HepG2 (cell line): ENCODE data around the gene PSMC1. TPM values are rescaled to one million over a fixed set of nuclear protein-coding genes. Genes with fewer than 3 reads are reported as not detected.

Source experiments
- DNMT1 ChIP-seq: sonication (generic); formaldehyde crosslinking; IDR thresholded peaks from 2 replicates; pipeline ENCODE4 v1.5.1; 2020; ENCODE audit warnings: mild to moderate bottlenecking, missing genetic modification reagents
- HHEX ChIP-seq: IDR thresholded peaks from 2 replicates; pipeline ENCODE4 v1.6.1; 2016; ENCODE audit warnings: control low read depth
- HMGA1 ChIP-seq: sonication (generic); formaldehyde crosslinking; conservative IDR thresholded peaks from 2 replicates; pipeline ENCODE4 v1.4.0; 2020; ENCODE audit warnings: missing genetic modification reagents
- NAIF1 ChIP-seq: sonication (generic); formaldehyde crosslinking; IDR thresholded peaks from 2 replicates; pipeline ENCODE4 v1.5.0; 2020; ENCODE audit warnings: mild to moderate bottlenecking, missing genetic modification reagents, borderline replicate concordance
- NCOA1 ChIP-seq: sonication (generic); formaldehyde crosslinking; IDR thresholded peaks from 2 replicates; pipeline ENCODE4 v1.9.0; 2021; ENCODE audit warnings: missing genetic modification reagents
- PHF21A ChIP-seq: sonication (generic); formaldehyde crosslinking; IDR thresholded peaks from 2 replicates; pipeline ENCODE4 v1.5.0; 2020; ENCODE audit warnings: mild to moderate bottlenecking, missing genetic modification reagents
- REXO4 ChIP-seq: sonication (generic); formaldehyde crosslinking; IDR thresholded peaks from 2 replicates; pipeline ENCODE4 v1.8.0; 2022; ENCODE audit warnings: missing genetic modification reagents, mild to moderate bottlenecking, borderline replicate concordance
- SP4 ChIP-seq: sonication (generic); formaldehyde crosslinking; IDR thresholded peaks from 2 replicates; pipeline ENCODE4 v1.8.1; 2023; ENCODE audit warnings: mild to moderate bottlenecking, missing genetic modification reagents
- SRY ChIP-seq: sonication (generic); formaldehyde crosslinking; IDR thresholded peaks from 2 replicates; pipeline ENCODE4 v1.8.0; 2022; ENCODE audit warnings: mild to moderate bottlenecking, missing genetic modification reagents
- TAF15 ChIP-seq: fragments of 200-400 bp; formaldehyde crosslinking; IDR thresholded peaks from one replicate; pipeline ENCODE4 v1.6.1; 2018; ENCODE audit warnings: mild to moderate bottlenecking, low read depth, low read length; ENCODE audit not compliant: poor library complexity, severe bottlenecking
- ZBTB7A ChIP-seq: sonication (generic); formaldehyde crosslinking; IDR thresholded peaks from 2 replicates; pipeline ENCODE4 v1.8.0; 2022; ENCODE audit warnings: mild to moderate bottlenecking, missing genetic modification reagents
- ZFY ChIP-seq: sonication (generic); formaldehyde crosslinking; IDR thresholded peaks from 2 replicates; pipeline ENCODE4 v1.4.0; 2020; ENCODE audit warnings: missing genetic modification reagents
- ZNF274 ChIP-seq: sonication (generic); formaldehyde crosslinking; IDR thresholded peaks from 2 replicates; pipeline ENCODE4 v1.5.1; 2020; ENCODE audit warnings: mild to moderate bottlenecking, missing genetic modification reagents
- polyA plus RNA-seq, 8 experiments: library from polyadenylated mRNA; depleted of rRNA in 3 of 8; stranded (reverse) in 7 of 8; unstranded in 1 of 8; fragments of >200 nt; fragmentation: Illumina TruSeq in 4 of 8; extraction: Trizol in 4 of 8; gene quantifications; 2 replicates each; pipeline versions ENCODE4 v1.2.1 to v1.2.3, GENCODE V29; 2011 to 2016; ENCODE audit warnings: low read depth in 4 of 8, missing spikeins in 1 of 8, mixed read lengths in 1 of 8; ENCODE audit not compliant: insufficient read depth in 1 of 8
- total RNA-seq, 5 experiments: library from RNA; depleted of rRNA; stranded (reverse); fragments of >200 nt; fragmentation: Illumina TruSeq; extraction: Trizol; gene quantifications; 2 replicates each; pipeline ENCODE4 v1.2.3, GENCODE V29; 2016; ENCODE audit warnings: low read depth in 1 of 5
- TF ChIP-seq, protein P1 (sequence below): sonication (generic); formaldehyde crosslinking; IDR thresholded peaks from 2 replicates; pipeline ENCODE4 v1.5.0; 2020; ENCODE audit warnings: missing genetic modification reagents
- TF ChIP-seq, protein P2 (sequence below): sonication (generic); formaldehyde crosslinking; IDR thresholded peaks from 2 replicates; pipeline ENCODE4 v1.4.0; 2020; ENCODE audit warnings: mild to moderate bottlenecking, missing genetic modification reagents
- TF ChIP-seq, protein P3 (sequence below): sonication (generic); formaldehyde crosslinking; IDR thresholded peaks from 2 replicates; pipeline ENCODE4 v1.4.0; 2020; ENCODE audit warnings: mild to moderate bottlenecking, missing genetic modification reagents
- TF ChIP-seq, protein P4 (sequence below): sonication (generic); formaldehyde crosslinking; IDR thresholded peaks from 2 replicates; pipeline ENCODE4 v1.4.0; 2020; ENCODE audit warnings: mild to moderate bottlenecking, missing genetic modification reagents, borderline replicate concordance

PSMC1 gene
- total and polyA plus RNA-seq, 2 of the 13 experiments (the other 11 are each of a cell fraction or from before 2014, with no cell fraction given), result 48.6 to 167 TPM

DNA sequence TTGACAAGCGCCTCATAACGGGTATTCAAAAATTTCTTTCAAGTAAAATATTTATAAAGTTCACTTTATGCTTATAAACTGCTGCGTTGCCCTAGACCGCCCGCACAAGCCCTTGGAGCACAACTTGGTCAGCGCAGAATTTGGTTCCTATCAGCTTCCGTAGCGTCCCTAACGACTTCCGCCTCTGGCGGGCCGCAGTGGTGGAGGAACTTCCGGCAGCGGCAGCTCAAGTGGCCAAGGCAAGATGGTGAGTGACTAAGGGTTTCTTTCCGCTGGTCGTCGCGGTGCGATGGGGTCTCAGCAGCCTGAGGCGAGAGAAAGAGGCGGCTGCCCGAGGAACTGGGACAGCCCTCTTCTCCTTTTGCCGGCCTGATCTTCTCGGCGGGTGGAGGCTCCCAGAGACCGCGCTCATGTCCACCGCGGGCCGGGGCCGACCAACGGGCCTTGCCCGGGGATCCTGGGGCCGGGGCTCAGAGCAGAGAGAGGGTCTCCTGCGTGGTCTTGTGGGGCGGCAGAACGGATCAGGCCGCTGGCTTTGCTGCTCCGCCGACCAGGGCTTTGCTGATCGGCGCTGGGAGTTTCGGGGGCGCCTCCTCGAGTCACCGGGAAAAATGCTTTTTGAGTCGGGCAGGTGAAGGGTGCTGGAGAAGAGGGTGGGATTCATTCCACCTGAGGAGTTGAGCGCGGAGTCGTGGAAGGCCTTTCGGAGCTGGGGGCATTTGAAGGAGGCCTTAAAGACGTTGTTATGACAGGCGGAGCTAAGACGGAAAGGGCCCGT lies at the start of gene PSMC1 (continued):
- TF ChIP-seq, protein P1, sequence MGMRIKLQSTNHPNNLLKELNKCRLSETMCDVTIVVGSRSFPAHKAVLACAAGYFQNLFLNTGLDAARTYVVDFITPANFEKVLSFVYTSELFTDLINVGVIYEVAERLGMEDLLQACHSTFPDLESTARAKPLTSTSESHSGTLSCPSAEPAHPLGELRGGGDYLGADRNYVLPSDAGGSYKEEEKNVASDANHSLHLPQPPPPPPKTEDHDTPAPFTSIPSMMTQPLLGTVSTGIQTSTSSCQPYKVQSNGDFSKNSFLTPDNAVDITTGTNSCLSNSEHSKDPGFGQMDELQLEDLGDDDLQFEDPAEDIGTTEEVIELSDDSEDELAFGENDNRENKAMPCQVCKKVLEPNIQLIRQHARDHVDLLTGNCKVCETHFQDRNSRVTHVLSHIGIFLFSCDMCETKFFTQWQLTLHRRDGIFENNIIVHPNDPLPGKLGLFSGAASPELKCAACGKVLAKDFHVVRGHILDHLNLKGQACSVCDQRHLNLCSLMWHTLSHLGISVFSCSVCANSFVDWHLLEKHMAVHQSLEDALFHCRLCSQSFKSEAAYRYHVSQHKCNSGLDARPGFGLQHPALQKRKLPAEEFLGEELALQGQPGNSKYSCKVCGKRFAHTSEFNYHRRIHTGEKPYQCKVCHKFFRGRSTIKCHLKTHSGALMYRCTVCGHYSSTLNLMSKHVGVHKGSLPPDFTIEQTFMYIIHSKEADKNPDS, result no peak
- peak; percentile 95 for TF ChIP-seq ZFY (CRISPR knock-in tag)
- TF ChIP-seq, protein P2, sequence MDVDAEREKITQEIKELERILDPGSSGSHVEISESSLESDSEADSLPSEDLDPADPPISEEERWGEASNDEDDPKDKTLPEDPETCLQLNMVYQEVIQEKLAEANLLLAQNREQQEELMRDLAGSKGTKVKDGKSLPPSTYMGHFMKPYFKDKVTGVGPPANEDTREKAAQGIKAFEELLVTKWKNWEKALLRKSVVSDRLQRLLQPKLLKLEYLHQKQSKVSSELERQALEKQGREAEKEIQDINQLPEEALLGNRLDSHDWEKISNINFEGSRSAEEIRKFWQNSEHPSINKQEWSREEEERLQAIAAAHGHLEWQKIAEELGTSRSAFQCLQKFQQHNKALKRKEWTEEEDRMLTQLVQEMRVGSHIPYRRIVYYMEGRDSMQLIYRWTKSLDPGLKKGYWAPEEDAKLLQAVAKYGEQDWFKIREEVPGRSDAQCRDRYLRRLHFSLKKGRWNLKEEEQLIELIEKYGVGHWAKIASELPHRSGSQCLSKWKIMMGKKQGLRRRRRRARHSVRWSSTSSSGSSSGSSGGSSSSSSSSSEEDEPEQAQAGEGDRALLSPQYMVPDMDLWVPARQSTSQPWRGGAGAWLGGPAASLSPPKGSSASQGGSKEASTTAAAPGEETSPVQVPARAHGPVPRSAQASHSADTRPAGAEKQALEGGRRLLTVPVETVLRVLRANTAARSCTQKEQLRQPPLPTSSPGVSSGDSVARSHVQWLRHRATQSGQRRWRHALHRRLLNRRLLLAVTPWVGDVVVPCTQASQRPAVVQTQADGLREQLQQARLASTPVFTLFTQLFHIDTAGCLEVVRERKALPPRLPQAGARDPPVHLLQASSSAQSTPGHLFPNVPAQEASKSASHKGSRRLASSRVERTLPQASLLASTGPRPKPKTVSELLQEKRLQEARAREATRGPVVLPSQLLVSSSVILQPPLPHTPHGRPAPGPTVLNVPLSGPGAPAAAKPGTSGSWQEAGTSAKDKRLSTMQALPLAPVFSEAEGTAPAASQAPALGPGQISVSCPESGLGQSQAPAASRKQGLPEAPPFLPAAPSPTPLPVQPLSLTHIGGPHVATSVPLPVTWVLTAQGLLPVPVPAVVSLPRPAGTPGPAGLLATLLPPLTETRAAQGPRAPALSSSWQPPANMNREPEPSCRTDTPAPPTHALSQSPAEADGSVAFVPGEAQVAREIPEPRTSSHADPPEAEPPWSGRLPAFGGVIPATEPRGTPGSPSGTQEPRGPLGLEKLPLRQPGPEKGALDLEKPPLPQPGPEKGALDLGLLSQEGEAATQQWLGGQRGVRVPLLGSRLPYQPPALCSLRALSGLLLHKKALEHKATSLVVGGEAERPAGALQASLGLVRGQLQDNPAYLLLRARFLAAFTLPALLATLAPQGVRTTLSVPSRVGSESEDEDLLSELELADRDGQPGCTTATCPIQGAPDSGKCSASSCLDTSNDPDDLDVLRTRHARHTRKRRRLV, result no peak
- TF ChIP-seq SRY (CRISPR knock-in tag), result no peak
- peak; percentile 50; the same call in 1 of the 2 replicates for TF ChIP-seq SP4 (CRISPR knock-in tag)
- TF ChIP-seq ZNF274, result peak; percentile 92
- peak; percentile 60; the same call in 1 of the 2 replicates for TF ChIP-seq ZBTB7A
- no peak for TF ChIP-seq HMGA1 (CRISPR knock-in tag)
- TF ChIP-seq REXO4 (CRISPR knock-in tag), result no peak
- no peak for TF ChIP-seq TAF15
- TF ChIP-seq, protein P3, sequence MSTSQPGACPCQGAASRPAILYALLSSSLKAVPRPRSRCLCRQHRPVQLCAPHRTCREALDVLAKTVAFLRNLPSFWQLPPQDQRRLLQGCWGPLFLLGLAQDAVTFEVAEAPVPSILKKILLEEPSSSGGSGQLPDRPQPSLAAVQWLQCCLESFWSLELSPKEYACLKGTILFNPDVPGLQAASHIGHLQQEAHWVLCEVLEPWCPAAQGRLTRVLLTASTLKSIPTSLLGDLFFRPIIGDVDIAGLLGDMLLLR (CRISPR knock-in tag), result no peak
- TF ChIP-seq PHF21A (CRISPR knock-in tag), result no peak
- TF ChIP-seq NAIF1 (CRISPR knock-in tag), result no peak
- no peak for TF ChIP-seq HHEX (CRISPR knock-in tag)
- TF ChIP-seq, protein P4, sequence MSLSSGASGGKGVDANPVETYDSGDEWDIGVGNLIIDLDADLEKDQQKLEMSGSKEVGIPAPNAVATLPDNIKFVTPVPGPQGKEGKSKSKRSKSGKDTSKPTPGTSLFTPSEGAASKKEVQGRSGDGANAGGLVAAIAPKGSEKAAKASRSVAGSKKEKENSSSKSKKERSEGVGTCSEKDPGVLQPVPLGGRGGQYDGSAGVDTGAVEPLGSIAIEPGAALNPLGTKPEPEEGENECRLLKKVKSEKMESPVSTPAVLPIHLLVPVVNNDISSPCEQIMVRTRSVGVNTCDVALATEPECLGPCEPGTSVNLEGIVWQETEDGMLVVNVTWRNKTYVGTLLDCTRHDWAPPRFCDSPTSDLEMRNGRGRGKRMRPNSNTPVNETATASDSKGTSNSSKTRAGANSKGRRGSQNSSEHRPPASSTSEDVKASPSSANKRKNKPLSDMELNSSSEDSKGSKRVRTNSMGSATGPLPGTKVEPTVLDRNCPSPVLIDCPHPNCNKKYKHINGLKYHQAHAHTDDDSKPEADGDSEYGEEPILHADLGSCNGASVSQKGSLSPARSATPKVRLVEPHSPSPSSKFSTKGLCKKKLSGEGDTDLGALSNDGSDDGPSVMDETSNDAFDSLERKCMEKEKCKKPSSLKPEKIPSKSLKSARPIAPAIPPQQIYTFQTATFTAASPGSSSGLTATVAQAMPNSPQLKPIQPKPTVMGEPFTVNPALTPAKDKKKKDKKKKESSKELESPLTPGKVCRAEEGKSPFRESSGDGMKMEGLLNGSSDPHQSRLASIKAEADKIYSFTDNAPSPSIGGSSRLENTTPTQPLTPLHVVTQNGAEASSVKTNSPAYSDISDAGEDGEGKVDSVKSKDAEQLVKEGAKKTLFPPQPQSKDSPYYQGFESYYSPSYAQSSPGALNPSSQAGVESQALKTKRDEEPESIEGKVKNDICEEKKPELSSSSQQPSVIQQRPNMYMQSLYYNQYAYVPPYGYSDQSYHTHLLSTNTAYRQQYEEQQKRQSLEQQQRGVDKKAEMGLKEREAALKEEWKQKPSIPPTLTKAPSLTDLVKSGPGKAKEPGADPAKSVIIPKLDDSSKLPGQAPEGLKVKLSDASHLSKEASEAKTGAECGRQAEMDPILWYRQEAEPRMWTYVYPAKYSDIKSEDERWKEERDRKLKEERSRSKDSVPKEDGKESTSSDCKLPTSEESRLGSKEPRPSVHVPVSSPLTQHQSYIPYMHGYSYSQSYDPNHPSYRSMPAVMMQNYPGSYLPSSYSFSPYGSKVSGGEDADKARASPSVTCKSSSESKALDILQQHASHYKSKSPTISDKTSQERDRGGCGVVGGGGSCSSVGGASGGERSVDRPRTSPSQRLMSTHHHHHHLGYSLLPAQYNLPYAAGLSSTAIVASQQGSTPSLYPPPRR (CRISPR knock-in tag), result no peak
- TF ChIP-seq DNMT1 (CRISPR knock-in tag), result no peak
- TF ChIP-seq NCOA1 (CRISPR knock-in tag), result no peak
